HG02970 (cell line): ENCODE data around the gene MYL3.

Experiments used
- ATAC-seq: cut with Tn5 transposase; IDR thresholded peaks from one replicate; pipeline ENCODE4 v1.9.1; 2021; ENCODE audit warnings: mild to moderate bottlenecking, moderate library complexity, moderate number of reproducible peaks; ENCODE audit not compliant: unreplicated experiment, low FRiP score

Gene MYL3

DNA sequence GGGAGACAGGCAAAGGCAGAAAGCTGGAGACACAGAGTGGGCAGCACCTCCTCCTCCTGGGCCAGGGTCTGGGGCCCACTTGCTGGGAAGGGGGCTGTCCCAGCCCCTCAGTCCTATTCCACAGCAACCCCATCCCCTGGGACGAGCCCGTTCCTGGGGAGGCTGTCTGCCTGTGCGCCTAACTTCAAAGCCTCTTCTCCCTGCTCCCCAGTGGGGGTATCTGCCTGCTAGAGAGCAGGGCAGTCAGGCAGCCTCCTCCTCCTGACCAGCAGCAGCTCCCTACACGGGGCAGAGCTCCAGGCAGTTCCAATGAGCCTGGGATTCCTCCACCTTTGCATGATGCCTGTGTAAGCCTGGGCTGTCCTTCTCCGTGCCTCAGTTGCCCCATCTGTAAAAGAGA lies 21.2 kb upstream of the MYL3 start:
- no peak for ATAC-seq

DNA sequence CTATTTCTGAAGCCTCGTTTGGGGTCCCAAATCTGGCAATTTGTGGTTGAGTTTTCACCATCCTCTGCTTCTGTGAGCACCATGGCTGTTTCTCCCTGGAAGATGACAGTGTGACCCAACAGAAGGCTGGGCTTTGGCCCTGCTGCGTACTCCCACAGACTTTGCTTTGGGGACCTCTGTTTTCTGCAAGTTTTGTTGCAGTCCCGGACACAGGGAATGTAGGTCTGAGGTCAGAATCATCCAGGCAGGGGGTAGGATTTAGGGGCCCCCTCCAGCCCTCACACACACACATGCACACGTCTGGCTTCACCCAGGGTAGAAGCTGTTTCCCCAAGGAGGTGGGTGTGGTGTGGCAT lies 20.6 kb upstream of the MYL3 start:
- no peak for ATAC-seq

GRCh38 chr3:46883054-46883829 lies 20.0 kb upstream of the MYL3 start:
- ATAC-seq = no peak

- no peak for ATAC-seq
Measured at GRCh38 chr3:46882377-46883053, 19.3 kb upstream of the MYL3 start.

GRCh38 chr3:46881596-46882376 lies 18.5 kb upstream of the MYL3 start:
- ATAC-seq = no peak

DNA sequence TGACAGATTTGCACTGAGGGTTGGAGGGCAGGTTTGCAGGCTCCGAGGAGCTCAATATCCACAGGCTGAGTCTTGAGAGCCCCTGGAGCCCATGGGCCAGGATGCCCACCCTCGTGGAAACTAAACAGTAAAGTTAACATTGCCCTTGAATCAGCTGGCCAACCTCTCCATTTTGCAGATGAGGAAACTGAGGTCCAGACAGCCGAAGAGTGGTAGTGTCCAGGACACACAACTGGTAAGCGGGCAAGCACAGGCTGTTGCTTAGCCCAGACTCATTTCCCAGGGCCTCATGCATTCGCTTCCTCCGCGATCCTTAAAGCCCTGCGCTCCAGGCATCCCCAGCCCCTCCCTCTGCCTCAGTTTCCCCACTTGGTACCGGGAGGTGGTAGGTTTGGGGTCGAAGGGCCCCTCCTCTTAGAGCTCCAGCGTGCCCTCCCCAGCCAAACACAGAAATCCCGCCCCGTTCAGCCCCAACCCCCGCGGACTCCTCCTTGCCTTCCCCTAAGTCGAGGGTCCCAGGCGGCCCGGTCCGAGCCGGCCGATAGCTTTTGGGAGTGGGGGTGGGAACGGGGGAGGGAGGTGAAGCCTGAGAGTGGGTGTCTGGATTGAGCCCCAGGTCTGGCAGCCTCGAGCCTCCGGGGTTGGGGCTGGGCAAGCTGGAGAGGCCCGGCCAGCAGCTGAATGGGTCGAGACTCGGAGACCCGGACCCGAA lies 17.8 kb upstream of the MYL3 start:
- no peak for ATAC-seq

GRCh38 chr3:46878781-46879436 lies 15.7 kb upstream of the MYL3 start:
- no peak for ATAC-seq

DNA sequence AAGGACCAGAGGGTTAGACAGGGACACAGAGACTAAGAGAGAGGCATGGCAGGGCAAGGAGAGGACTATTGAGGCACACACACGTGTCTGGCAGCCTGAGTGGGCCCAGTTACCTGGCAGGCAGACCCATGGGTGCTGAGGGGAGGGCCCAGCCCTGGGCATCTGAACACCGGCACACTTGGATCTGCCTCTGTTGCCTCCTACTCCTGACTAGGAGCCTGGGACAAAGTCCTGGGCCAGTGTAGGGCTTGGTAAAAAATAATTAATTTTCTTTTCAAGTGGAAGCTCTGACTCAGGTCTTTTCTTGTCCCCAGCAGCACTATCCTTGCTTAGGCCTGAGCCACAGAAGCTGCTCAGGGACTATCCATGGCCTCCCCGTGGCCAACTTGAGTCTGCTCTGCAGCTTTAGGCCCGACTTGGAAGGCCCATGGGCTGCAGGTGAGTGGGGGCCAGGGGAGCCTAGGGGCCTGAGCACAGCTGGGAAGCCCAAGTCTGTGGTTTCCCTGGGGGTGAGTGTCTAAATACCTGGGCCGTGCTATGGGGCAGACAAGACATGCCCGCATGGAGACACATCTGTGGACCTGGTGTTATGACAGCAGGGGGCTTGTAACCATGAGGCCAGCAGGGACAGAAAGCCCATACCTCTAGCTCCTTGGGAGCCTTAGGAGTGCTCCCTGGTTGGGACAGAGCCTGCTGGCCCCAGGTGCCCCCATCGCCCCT lies 14.3 kb upstream of the MYL3 start, which contains the start of gene PTH1R:
Gene PTH1R, plus strand, starts transcription at position 316 of the 720 bp plus-strand sequence. CDS start 5,839 bp downstream, outside the sequence.
- no peak for ATAC-seq

DNA sequence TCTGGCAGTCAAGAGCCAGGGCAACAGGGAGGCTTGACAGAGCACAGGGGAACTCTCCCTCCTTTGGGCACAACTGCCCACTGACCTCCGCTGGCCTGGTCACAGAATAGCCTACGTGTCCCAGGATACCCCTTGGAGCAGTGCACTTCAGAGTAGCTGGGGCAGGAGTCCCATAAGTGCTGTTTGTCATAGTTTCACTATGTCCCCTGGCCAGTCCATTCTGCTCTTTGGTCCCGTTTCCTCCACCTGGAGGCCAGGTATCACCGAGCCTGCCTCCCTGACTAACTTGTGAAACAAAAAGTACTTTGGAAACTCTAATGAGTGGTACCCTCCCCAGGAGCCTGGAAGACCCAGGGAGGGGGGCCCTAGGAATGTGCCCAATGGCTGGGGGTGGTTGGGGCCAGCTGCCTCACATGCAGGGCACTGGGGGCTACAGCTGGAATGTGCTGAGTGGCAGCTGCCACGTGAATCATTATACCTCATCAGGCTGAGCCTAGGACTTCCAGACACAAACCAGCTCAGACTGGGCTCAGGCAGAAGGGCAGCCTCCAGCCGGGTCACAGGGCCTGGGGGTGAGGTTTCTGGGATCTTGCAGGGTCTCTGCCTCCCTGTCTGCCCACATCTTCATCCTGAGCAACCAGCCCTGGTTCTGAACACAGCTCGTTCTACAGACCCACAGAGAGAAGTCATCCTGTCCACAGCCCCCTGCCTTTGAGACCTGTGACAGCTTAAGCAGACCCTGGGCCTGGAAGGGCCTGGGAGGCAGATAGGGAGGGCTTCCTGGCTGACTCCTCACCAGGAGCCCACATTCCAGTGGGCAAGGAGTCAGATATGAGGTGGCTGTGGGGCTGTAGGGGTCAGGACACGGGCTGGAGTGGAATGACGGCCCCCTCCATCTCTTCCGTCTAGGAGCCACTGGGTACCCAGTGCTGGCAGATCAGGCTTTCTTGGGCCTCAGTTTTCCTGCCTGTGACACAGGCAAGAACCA lies 13.4 kb upstream of the MYL3 start:
- ATAC-seq = no peak

DNA sequence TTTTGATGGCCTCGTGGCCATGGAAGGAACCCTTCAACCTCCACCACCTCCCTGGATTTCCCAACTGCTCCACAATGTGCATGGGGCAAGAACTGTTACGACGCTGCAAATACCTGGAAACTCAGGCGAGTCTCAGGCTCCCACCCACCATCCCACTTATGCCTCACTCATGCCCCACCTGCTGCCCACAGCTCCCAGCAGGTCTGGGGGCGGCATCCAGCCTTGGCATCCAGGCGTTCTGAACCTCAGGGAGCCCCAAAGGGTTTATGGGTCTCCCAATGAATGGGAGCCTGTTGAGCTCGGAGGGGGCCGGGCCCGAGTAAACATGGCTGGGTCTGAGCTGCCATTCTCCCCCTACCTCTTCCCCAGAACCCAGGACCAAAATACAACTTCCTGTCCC lies 12.3 kb upstream of the MYL3 start:
- ATAC-seq = no peak

DNA sequence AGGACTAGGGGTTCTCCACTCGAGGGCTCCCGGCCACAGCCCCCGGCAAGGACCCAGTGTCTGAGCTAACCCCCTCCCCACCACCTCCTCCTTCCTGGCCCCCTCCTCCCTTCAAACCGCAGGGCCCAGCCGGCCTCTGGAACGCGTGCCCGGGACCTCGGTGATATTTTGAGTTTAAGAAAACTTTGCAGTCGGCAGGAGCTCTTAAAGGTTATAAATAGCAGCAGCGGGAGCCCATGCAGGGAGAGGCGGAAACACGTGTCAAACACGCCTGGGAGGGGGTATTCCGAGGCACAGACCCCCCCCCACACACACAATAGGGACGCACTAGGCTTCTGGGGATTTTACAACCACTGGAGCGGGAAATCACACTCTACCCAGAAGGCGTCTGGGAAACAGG lies 11.2 kb upstream of the MYL3 start:
- ATAC-seq = no peak

DNA sequence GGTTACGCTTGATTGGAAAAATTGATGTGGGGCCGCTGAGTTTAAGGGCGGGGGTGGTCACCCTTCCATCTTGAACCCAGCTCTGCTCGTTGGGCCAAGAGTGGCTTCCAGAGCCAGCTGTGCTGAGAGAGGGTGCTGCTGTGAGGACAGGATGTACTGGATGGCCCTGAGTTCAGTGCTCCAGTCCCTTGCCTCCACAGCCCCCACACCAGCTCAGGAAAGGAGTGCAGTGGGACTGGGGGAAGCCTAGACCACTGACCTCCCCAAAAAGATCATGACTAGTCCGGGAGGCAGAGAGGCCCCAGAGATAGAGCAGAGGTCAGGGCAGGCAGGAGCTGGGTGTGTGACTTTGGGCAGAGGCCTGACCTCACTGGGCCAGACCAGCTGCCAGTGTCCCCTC lies 10.3 kb upstream of the MYL3 start:
- no peak for ATAC-seq

- no peak for ATAC-seq
Measured at GRCh38 chr3:46871222-46871621, 8.0 kb upstream of the MYL3 start.

DNA sequence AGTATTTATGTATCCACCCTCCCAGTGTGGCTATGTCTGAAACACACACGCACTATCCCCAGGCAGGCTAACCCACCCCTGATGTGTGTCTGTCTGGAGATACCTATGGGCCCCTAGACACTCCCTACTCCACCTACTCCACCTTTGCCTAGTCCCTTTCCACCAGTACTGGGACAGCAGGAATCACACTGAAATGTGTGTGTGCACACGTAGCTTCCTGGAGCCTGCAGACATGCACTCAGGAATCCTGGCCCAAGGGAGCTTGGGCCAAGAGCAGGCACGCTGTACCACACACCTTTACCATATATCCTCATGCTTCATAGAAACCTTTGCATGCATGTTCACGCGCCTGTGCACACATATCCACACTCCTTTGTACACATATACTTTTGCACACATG lies 7.4 kb upstream of the MYL3 start:
- ATAC-seq = no peak

GRCh38 chr3:46869440-46869839 lies 6.2 kb upstream of the MYL3 start:
- ATAC-seq = no peak

- no peak for ATAC-seq
Measured at GRCh38 chr3:46868948-46869347, 5.7 kb upstream of the MYL3 start.

GRCh38 chr3:46868287-46868686 lies 5.0 kb upstream of the MYL3 start:
- no peak for ATAC-seq

DNA sequence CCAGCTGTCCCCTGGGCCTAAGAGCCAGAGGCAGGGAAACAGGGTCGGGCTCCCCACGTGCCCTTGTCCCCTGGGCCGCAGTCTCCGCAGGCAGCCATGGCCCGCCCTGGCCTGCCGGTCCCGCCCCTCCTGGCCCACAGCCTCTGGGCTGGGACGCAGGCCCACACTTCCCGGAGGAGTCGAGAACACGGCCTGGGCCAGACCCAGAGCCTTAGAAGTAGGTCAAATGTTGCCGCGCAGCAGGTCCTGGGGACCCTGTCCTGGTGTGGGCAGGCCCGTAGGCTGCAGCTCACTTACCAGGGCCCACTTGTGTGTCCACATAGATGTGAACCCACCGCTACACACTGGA lies 4.3 kb upstream of the MYL3 start:
- ATAC-seq = no peak
